ENCODE data around the gene KRTAP5-1.
A peak's percentile ranks its signal among the peaks of the same experiment; 100 is the strongest.

KRTAP5-1 gene

GRCh38 chr11:1570896-1571759, 14.0 kb downstream of the KRTAP5-1 start:
- peak; percentile 28 for DNase-seq

GRCh38 chr11:1570531-1570895, 14.6 kb downstream of the KRTAP5-1 start:
- no peak for DNase-seq

GRCh38 chr11:1570001-1570453, 15.1 kb downstream of the KRTAP5-1 start:
- DNase-seq = no peak

- DNase-seq = no peak
Observed at GRCh38 chr11:1569251-1569780, 15.8 kb downstream of the KRTAP5-1 start.

- DNase-seq = no peak
Observed at GRCh38 chr11:1568441-1568911, 16.6 kb downstream of the KRTAP5-1 start.

GRCh38 chr11:1567721-1568100, 17.4 kb downstream of the KRTAP5-1 start:
- no peak for DNase-seq

GRCh38 chr11:1567052-1567720, 17.9 kb downstream of the KRTAP5-1 start:
- DNase-seq = no peak

- no peak for DNase-seq
Observed at GRCh38 chr11:1566381-1567051, 18.6 kb downstream of the KRTAP5-1 start.

GRCh38 chr11:1565904-1566247, 19.2 kb downstream of the KRTAP5-1 start:
- DNase-seq = no peak

GRCh38 chr11:1565173-1565903, 19.7 kb downstream of the KRTAP5-1 start:
- DNase-seq = no peak

- no peak for DNase-seq
Observed at GRCh38 chr11:1564535-1565172, 20.4 kb downstream of the KRTAP5-1 start.

GRCh38 chr11:1563697-1564534, 21.2 kb downstream of the KRTAP5-1 start:
- DNase-seq = no peak

- DNase-seq = no peak
Observed at GRCh38 chr11:1563149-1563638, 21.9 kb downstream of the KRTAP5-1 start.

- DNase-seq = no peak
Observed at GRCh38 chr11:1562469-1563148, 22.5 kb downstream of the KRTAP5-1 start.

- DNase-seq = no peak
Observed at GRCh38 chr11:1561955-1562354, 23.1 kb downstream of the KRTAP5-1 start.

- no peak for DNase-seq
Observed at GRCh38 chr11:1561266-1561665, 23.8 kb downstream of the KRTAP5-1 start.

- DNase-seq = no peak
Observed at GRCh38 chr11:1560649-1561251, 24.3 kb downstream of the KRTAP5-1 start.

GRCh38 chr11:1560002-1560648, 25.0 kb downstream of the KRTAP5-1 start:
- no peak for DNase-seq

All from stimulated activated CD4-positive, alpha-beta T cell treated with anti-CD3 and anti-CD28 coated beads, Interleukin-4, amount 100 ng/mL, for 1 hour (primary cell).